DOHH2 (cell line): ENCODE results near the gene RNASE3.
"Not testable (repeated sequence)": the region's sequence is repeated elsewhere in the genome, so short reads cannot be mapped to it uniquely, and the experiment has no call there.

Experiments
- H3F3A ChIP-seq: fragments of 200-600 bp; sonication (generic), shearing (Covaris generic); 2 replicates; pipeline ENCODE4 v1.6.0; 2016; ENCODE audit warnings: antibody characterized with exemption, mild to moderate bottlenecking; ENCODE audit not compliant: control insufficient read depth, insufficient read depth
- H3K27ac ChIP-seq: fragments of 200-600 bp; sonication (generic); 2 replicates; pipeline ENCODE4 v1.5.1; 2014; ENCODE audit warnings: low read depth, mild to moderate bottlenecking, low read length, moderate library complexity
- H3K27me3 ChIP-seq: fragments of 200-600 bp; sonication (generic); 2 replicates; pipeline ENCODE4 v1.6.1; 2014; ENCODE audit warnings: mild to moderate bottlenecking, low read length, mixed read lengths; ENCODE audit not compliant: control insufficient read depth
- H3K36me3 ChIP-seq: fragments of 200-600 bp; sonication (generic); 2 replicates; pipeline ENCODE4 v1.6.1; 2014; ENCODE audit warnings: mild to moderate bottlenecking, low read length, moderate library complexity, mixed read lengths; ENCODE audit not compliant: control insufficient read depth
- H3K4me1 ChIP-seq: fragments of 200-600 bp; sonication (generic); 2 replicates; pipeline ENCODE4 v1.6.1; 2014; ENCODE audit warnings: mild to moderate bottlenecking, low read length, mixed read lengths; ENCODE audit not compliant: control insufficient read depth
- H3K4me2 ChIP-seq: fragments of 200-600 bp; sonication (generic); 2 replicates; pipeline ENCODE4 v1.6.0; 2014; ENCODE audit warnings: mild to moderate bottlenecking, low read length, moderate library complexity
- H3K4me3 ChIP-seq: fragments of 200-600 bp; sonication (generic); 2 replicates; pipeline ENCODE4 v1.5.1; 2014; ENCODE audit warnings: mild to moderate bottlenecking, low read length, mixed read lengths
- H3K79me2 ChIP-seq: fragments of 200-600 bp; sonication (generic); 2 replicates; pipeline ENCODE4 v1.6.1; 2014; ENCODE audit warnings: mild to moderate bottlenecking, low read length, mixed read lengths; ENCODE audit not compliant: control insufficient read depth
- H3K9me2 ChIP-seq: fragments of 200-600 bp; sonication (generic); replicated peaks from 2 replicates; pipeline ENCODE4 v1.6.1; 2014; ENCODE audit warnings: mild to moderate bottlenecking, low read length, mixed read lengths; ENCODE audit not compliant: control insufficient read depth
- H3K9me3 ChIP-seq: fragments of 200-600 bp; sonication (generic); 2 replicates; pipeline ENCODE4 v1.6.1; 2014; ENCODE audit warnings: antibody characterized with exemption, low read length, mixed read lengths; ENCODE audit not compliant: control insufficient read depth, insufficient read depth
- H4K20me1 ChIP-seq: fragments of 200-600 bp; sonication (generic); 2 replicates; pipeline ENCODE4 v1.6.0; 2014; ENCODE audit warnings: low read depth, mild to moderate bottlenecking, antibody characterized with exemption, low read length, moderate library complexity; ENCODE audit not compliant: control insufficient read depth, insufficient read depth
- CTCF ChIP-seq: fragments of 200-600 bp; sonication (generic); IDR thresholded peaks from one replicate; pipeline ENCODE4 v1.5.1; 2014; ENCODE audit warnings: antibody characterized with exemption, mild to moderate bottlenecking, low read depth, low read length; ENCODE audit not compliant: poor library complexity, severe bottlenecking
- EZH2phosphoT487 ChIP-seq: fragments of 200-600 bp; sonication (generic); IDR thresholded peaks from 2 replicates; pipeline ENCODE4 v1.6.1; 2017; ENCODE audit warnings: borderline replicate concordance, mild to moderate bottlenecking, antibody characterized with exemption, low read length, moderate library complexity, mixed read lengths

The RNASE3 gene

GRCh38 chr14:20923766-20924297 lies 32.6 kb downstream of the RNASE3 start:
- H3K36me3 ChIP-seq, H3K79me2 ChIP-seq, H3K4me2 ChIP-seq, H4K20me1 ChIP-seq, H3K9me2 ChIP-seq, H3F3A ChIP-seq, H3K9me3 ChIP-seq, H3K4me1 ChIP-seq, H3K27ac ChIP-seq, H3K4me3 ChIP-seq: not testable (repeated sequence)
- H3K27me3 ChIP-seq = peaks cover 10% of the 10 kb centered on the region; the same call in 1 of the 2 replicates

- H3K9me3 ChIP-seq = no peaks in the 10 kb centered on the region
- TF ChIP-seq CTCF (peak; percentile 94), EZH2phosphoT487 (no peak)
- no peak overlapping the region for H3K27ac ChIP-seq
- no peak overlapping the region for H3K4me2 ChIP-seq
- no peak overlapping the region for H3K4me3 ChIP-seq
- H3K36me3 ChIP-seq = no peaks in the 10 kb centered on the region
- H3K4me1 ChIP-seq = no peaks in the 10 kb centered on the region
- H3K9me2 ChIP-seq = no peaks in the 10 kb centered on the region
- H4K20me1 ChIP-seq = no peaks in the 10 kb centered on the region
- no peaks in the 10 kb centered on the region for H3K79me2 ChIP-seq
- no peaks in the 10 kb centered on the region for H3F3A ChIP-seq
- H3K27me3 ChIP-seq = no peaks in the 10 kb centered on the region
Observed at GRCh38 chr14:20934148-20934762, 43.1 kb downstream of the RNASE3 start.

GRCh38 chr14:20935303-20935984 lies 44.3 kb downstream of the RNASE3 start:
- H3K27ac ChIP-seq = no peak overlapping the region
- H4K20me1 ChIP-seq = no peaks in the 10 kb centered on the region
- H3K4me3 ChIP-seq = no peak overlapping the region
- no peak for TF ChIP-seq EZH2phosphoT487
- TF ChIP-seq CTCF = no peak
- H3K27me3 ChIP-seq = peaks cover 5% of the 10 kb centered on the region
- no peaks in the 10 kb centered on the region for H3K79me2 ChIP-seq
- H3K4me1 ChIP-seq = no peaks in the 10 kb centered on the region
- H3K36me3 ChIP-seq = no peaks in the 10 kb centered on the region
- H3K4me2 ChIP-seq = no peak overlapping the region
- H3K9me3 ChIP-seq = no peaks in the 10 kb centered on the region
- H3F3A ChIP-seq = no peaks in the 10 kb centered on the region
- H3K9me2 ChIP-seq = no peaks in the 10 kb centered on the region
